GM23248 (cell line): ENCODE data around the gene DIP2C. TPM values are rescaled to one million over a fixed set of nuclear protein-coding genes. Genes with fewer than 3 reads are reported as not detected.
A peak's percentile ranks its signal among the peaks of the same experiment; 100 is the strongest.
"Not testable (repeated sequence)": the region's sequence is repeated elsewhere in the genome, so short reads cannot be mapped to it uniquely, and the experiment has no call there.

Experiments used
- DNase-seq: peaks from one replicate; pipeline ENCODE4 v3.0.0-alpha.2; 2015
- H2AFZ ChIP-seq: fragments of 200-600 bp; sonication (generic); 2 replicates; pipeline ENCODE4 v1.6.1; 2016; ENCODE audit warnings: antibody characterized with exemption
- H3F3A ChIP-seq: fragments of 200-600 bp; sonication (generic); 2 replicates; pipeline ENCODE4 v1.6.1; 2016; ENCODE audit warnings: mild to moderate bottlenecking, antibody characterized with exemption, mixed run types; ENCODE audit not compliant: insufficient read depth
- H3K27ac ChIP-seq: fragments of 200-600 bp; sonication (generic); 2 replicates; pipeline ENCODE4 v1.5.1; 2016; ENCODE audit warnings: mild to moderate bottlenecking
- H3K27me3 ChIP-seq: fragments of 200-600 bp; sonication (generic); replicated peaks from 2 replicates; pipeline ENCODE4 v1.6.1; 2016; ENCODE audit warnings: mild to moderate bottlenecking; ENCODE audit not compliant: insufficient read depth
- H3K36me3 ChIP-seq: fragments of 200-600 bp; sonication (generic); 2 replicates; pipeline ENCODE4 v1.6.1; 2016; ENCODE audit warnings: low read depth, mild to moderate bottlenecking
- H3K4me1 ChIP-seq: fragments of 200-600 bp; sonication (generic); 2 replicates; pipeline ENCODE4 v1.6.1; 2016; ENCODE audit warnings: mild to moderate bottlenecking; ENCODE audit not compliant: insufficient read depth
- H3K4me2 ChIP-seq: fragments of 200-600 bp; sonication (generic); one replicate; pipeline ENCODE4 v1.6.1; 2016; ENCODE audit warnings: mild to moderate bottlenecking; ENCODE audit not compliant: unreplicated experiment
- H3K4me3 ChIP-seq: fragments of 200-600 bp; sonication (generic); 2 replicates; pipeline ENCODE4 v1.5.1; 2016; ENCODE audit warnings: mild to moderate bottlenecking
- H3K79me2 ChIP-seq: fragments of 200-600 bp; sonication (generic); 2 replicates; pipeline ENCODE4 v1.6.1; 2016; ENCODE audit warnings: mild to moderate bottlenecking; ENCODE audit not compliant: insufficient read depth
- H3K9ac ChIP-seq: fragments of 200-600 bp; sonication (generic); 2 replicates; pipeline ENCODE4 v1.6.1; 2016; ENCODE audit warnings: mild to moderate bottlenecking
- H3K9me2 ChIP-seq: fragments of 200-600 bp; sonication (generic); 2 replicates; pipeline ENCODE4 v1.6.1; 2016; ENCODE audit warnings: mixed run types, mild to moderate bottlenecking, moderate library complexity; ENCODE audit not compliant: insufficient read depth
- H3K9me3 ChIP-seq: fragments of 200-600 bp; sonication (generic); one replicate; pipeline ENCODE4 v1.6.1; 2017; ENCODE audit warnings: low read depth
- H4K20me1 ChIP-seq: fragments of 200-600 bp; sonication (generic); 2 replicates; pipeline ENCODE4 v1.6.0; 2016; ENCODE audit not compliant: insufficient read depth
- EZH2 ChIP-seq: fragments of 200-600 bp; sonication (generic); IDR thresholded peaks from 2 replicates; pipeline ENCODE4 v1.6.1; 2018; ENCODE audit warnings: antibody characterized with exemption, mild to moderate bottlenecking; ENCODE audit not compliant: insufficient read depth, poor library complexity, severe bottlenecking
- EZH2phosphoT487 ChIP-seq: fragments of 200-600 bp; sonication (generic); IDR thresholded peaks from 2 replicates; pipeline ENCODE4 v1.6.1; 2018; ENCODE audit warnings: antibody characterized with exemption, moderate library complexity, mild to moderate bottlenecking, low read depth; ENCODE audit not compliant: insufficient read depth
- WGBS, 2 experiments: methylation state at CpG; one replicate each; pipeline ENCODE4 v1.1.6; 2015 to 2017; ENCODE audit warnings: low lambda C conversion rate in 2 of 2, low coverage in 1 of 2; ENCODE audit errors: missing lambda C conversion rate in 2 of 2; 5-methylcytosine and 5-hydroxymethylcytosine counted together
- in situ Hi-C: fragments of 300-500 bp; cut with MboI; formaldehyde crosslinking; loops from 2 replicates; pipeline ENCODE4 v1.15.0; 2020
- polyA plus RNA-seq: library from polyadenylated mRNA; unstranded; fragments of >200 nt; fragmentation: Nextera tagmentation; extraction: Ambion mirVana; gene quantifications from 2 replicates; pipeline ENCODE4 v1.2.1, GENCODE V29; 2016
- total RNA-seq: library from RNA; depleted of rRNA; stranded (reverse); fragments of >200 nt; shearing (Covaris generic); gene quantifications from 2 replicates; pipeline ENCODE4 v1.2.3, GENCODE V29; 2014

DIP2C gene
- total and polyA plus RNA-seq, 2 experiments from 2014 or later: 12.0 to 13.1 TPM

GRCh38 chr10:588246-589165 lies 101.0 kb downstream of the DIP2C start:
- in situ Hi-C loops: no loop called here
- Histone ChIP-seq H3K4me2 (no peak overlapping the region), H4K20me1 (no peaks in the 10 kb centered on the region), H3K4me3 (no peak overlapping the region), H3K36me3 (no peaks in the 10 kb centered on the region), H3K27ac (no peak overlapping the region), H3K4me1 (no peaks in the 10 kb centered on the region), H3K79me2 (peaks cover 92% of the 10 kb centered on the region), H2AFZ (no peak overlapping the region), H3K9me2 (no peaks in the 10 kb centered on the region), H3K9me3 (no peaks in the 10 kb centered on the region), H3K9ac (no peak overlapping the region), H3F3A (no peaks in the 10 kb centered on the region), H3K27me3 (no peaks in the 10 kb centered on the region)
- TF ChIP-seq EZH2phosphoT487 (no peak), EZH2 (no peak)
- peak; percentile 61 for DNase-seq
- WGBS, 2 experiments: 68% methylated on average over 27 of the region's 27 CpGs

- no peaks in the 10 kb centered on the region for H3K9me3 ChIP-seq
- peaks cover 94% of the 10 kb centered on the region for H3K79me2 ChIP-seq
- H3K27me3 ChIP-seq: no peaks in the 10 kb centered on the region
- no peak overlapping the region for H3K9ac ChIP-seq
- no peaks in the 10 kb centered on the region for H4K20me1 ChIP-seq
- no peak for TF ChIP-seq EZH2phosphoT487
- TF ChIP-seq EZH2: no peak
- WGBS, 2 experiments: 92 to 93% methylated on average over 10 to 11 of the region's 11 CpGs
- H3K9me2 ChIP-seq: no peaks in the 10 kb centered on the region
- H3K36me3 ChIP-seq: no peaks in the 10 kb centered on the region
- no peak overlapping the region for H3K4me3 ChIP-seq
- no peak overlapping the region for H3K27ac ChIP-seq
- H3K4me1 ChIP-seq: 0 out of 2 replicates have a peak, but pooled peaks cover 3% of the 10 kb centered on the region
- H3K4me2 ChIP-seq: no peak overlapping the region
- no peak for DNase-seq
- in situ Hi-C loops: no loop called here
- H3F3A ChIP-seq: peaks cover 2% of the 10 kb centered on the region
- no peak overlapping the region for H2AFZ ChIP-seq
Measured at GRCh38 chr10:586716-587115, 102.8 kb downstream of the DIP2C start.

GRCh38 chr10:586151-586550 lies 103.3 kb downstream of the DIP2C start:
- no peaks in the 10 kb centered on the region for H4K20me1 ChIP-seq
- in situ Hi-C loops: no loop called here
- H3K36me3 ChIP-seq: no peaks in the 10 kb centered on the region
- no peak for DNase-seq
- WGBS, 2 experiments: 95 to 97% methylated on average over 9 of the region's 9 CpGs
- no peaks in the 10 kb centered on the region for H3K27me3 ChIP-seq
- H3F3A ChIP-seq: peaks cover 8% of the 10 kb centered on the region
- no peaks in the 10 kb centered on the region for H3K9me2 ChIP-seq
- no peak overlapping the region for H2AFZ ChIP-seq
- TF ChIP-seq EZH2phosphoT487 (no peak), EZH2 (no peak)
- no peak overlapping the region for H3K4me2 ChIP-seq
- H3K4me1 ChIP-seq: peaks cover 9% of the 10 kb centered on the region
- no peaks in the 10 kb centered on the region for H3K9me3 ChIP-seq
- H3K4me3 ChIP-seq: no peak overlapping the region
- H3K79me2 ChIP-seq: peaks cover 94% of the 10 kb centered on the region
- no peak overlapping the region for H3K9ac ChIP-seq
- no peak overlapping the region for H3K27ac ChIP-seq

GRCh38 chr10:585502-585901 lies 104.0 kb downstream of the DIP2C start:
- 97 to 98% methylated on average over 7 of the region's 7 CpGs for WGBS, 2 experiments
- no peaks in the 10 kb centered on the region for H3K27me3 ChIP-seq
- no peak overlapping the region for H2AFZ ChIP-seq
- peaks cover 12% of the 10 kb centered on the region for H3F3A ChIP-seq
- H3K9me2 ChIP-seq: no peaks in the 10 kb centered on the region
- H3K4me2 ChIP-seq: no peak overlapping the region
- no peaks in the 10 kb centered on the region for H3K9me3 ChIP-seq
- no peak overlapping the region for H3K4me3 ChIP-seq
- 0 out of 2 replicates have a peak, but pooled peaks cover under 1% of the 10 kb centered on the region for H4K20me1 ChIP-seq
- TF ChIP-seq EZH2phosphoT487: no peak
- no peak for TF ChIP-seq EZH2
- no peak overlapping the region for H3K27ac ChIP-seq
- no peak for DNase-seq
- H3K4me1 ChIP-seq: peaks cover 13% of the 10 kb centered on the region
- no peaks in the 10 kb centered on the region for H3K36me3 ChIP-seq
- no peak overlapping the region for H3K9ac ChIP-seq
- H3K79me2 ChIP-seq: peaks cover 89% of the 10 kb centered on the region
- in situ Hi-C loops: no loop called here

- in situ Hi-C loops, H3K27me3 ChIP-seq, H3K4me2 ChIP-seq, H3K36me3 ChIP-seq, H3K9me3 ChIP-seq, H4K20me1 ChIP-seq, DNase-seq, H3K27ac ChIP-seq, H3K4me3 ChIP-seq, H3K9me2 ChIP-seq, H2AFZ ChIP-seq, H3K9ac ChIP-seq: not testable (repeated sequence)
- Histone ChIP-seq H3K4me1 (peaks cover 19% of the 10 kb centered on the region), H3K79me2 (peaks cover 88% of the 10 kb centered on the region), H3F3A (peaks cover 20% of the 10 kb centered on the region)
- 93 to 96% methylated on average over 15 to 55 of the region's 55 CpGs for WGBS, 2 experiments
Measured at GRCh38 chr10:584497-585290, 104.8 kb downstream of the DIP2C start.
